Endothelial cell of umbilical vein (primary cell): ENCODE data around the gene YAP1. TPM values are rescaled to one million over a fixed set of nuclear protein-coding genes. Genes with fewer than 3 reads are reported as not detected.

Source experiments
- BruUV-seq: library from RNA; stranded (reverse); fragments of 400-500 nt; replicated peaks from 2 replicates; lab custom pipeline; 2021; lab: Mats Ljungman, UMichigan
- CTCF ChIA-PET: fragments of 300-600, 350-600 bp; sonication (Branson Sonifier 250); formaldehyde crosslinking; loops from one replicate; lab custom pipeline; 2021; ENCODE audit warnings: antibody characterized with exemption, inconsistent platforms; lab: Charles Lee
- POLR2A ChIA-PET: fragments of 300-600, 350-600 bp; sonication (Branson Sonifier 250); formaldehyde crosslinking; loops from one replicate; lab custom pipeline; 2021; ENCODE audit warnings: antibody characterized with exemption, inconsistent platforms; lab: Charles Lee
- DNase-seq: peaks from one replicate; pipeline ENCODE4 v3.0.0-alpha.2; 2011; ENCODE audit warnings: low read depth, low spot score
- FAIRE-seq: peaks from 2 replicates; lab custom pipeline; 2011; peaks lifted over from hg19 to GRCh38; lab: Jason Lieb, UNC
- H2AFZ ChIP-seq: 2 replicates; pipeline ENCODE4 v1.6.0; 2012; ENCODE audit warnings: low read depth, low read length, control low read depth, inconsistent platforms
- H3K27ac ChIP-seq: 2 replicates; pipeline ENCODE4 v1.5.1; 2011; ENCODE audit warnings: low read depth, mild to moderate bottlenecking, control low read depth, low read length, moderate library complexity; ENCODE audit not compliant: insufficient read depth
- H3K27me3 ChIP-seq, 2 experiments: 2 replicates each; pipeline versions ENCODE4 v1.6.0 to v1.6.1; 2011; ENCODE audit warnings: low read length in 2 of 2, mixed read lengths in 1 of 2; ENCODE audit not compliant: control insufficient read depth in 2 of 2, insufficient read depth in 2 of 2
- H3K36me3 ChIP-seq, 2 experiments: 2 replicates in 1 of 2; 3 replicates in 1 of 2; pipeline ENCODE4 v1.5.1; 2011; ENCODE audit warnings: low read length in 2 of 2, mild to moderate bottlenecking in 1 of 2, moderate library complexity in 1 of 2; ENCODE audit not compliant: control insufficient read depth in 2 of 2, insufficient read depth in 2 of 2; ENCODE audit errors: extremely low read depth in 1 of 2
- H3K4me1 ChIP-seq: 3 replicates; pipeline ENCODE4 v1.5.1; 2011; ENCODE audit warnings: mild to moderate bottlenecking, low read length; ENCODE audit not compliant: control insufficient read depth, insufficient read depth; ENCODE audit errors: extremely low read depth
- H3K4me2 ChIP-seq: 2 replicates; pipeline ENCODE4 v1.6.1; 2011; ENCODE audit warnings: low read length, control low read depth, mixed read lengths; ENCODE audit not compliant: insufficient read depth
- H3K4me3 ChIP-seq, 3 experiments: fragments of 200-600 bp in 1 of 3; sonication (generic), shearing (Covaris generic) in 1 of 3; replicated peaks in 1 of 3; 2 replicates each; pipeline ENCODE4 v1.5.1; 2011 to 2016; ENCODE audit warnings: control low read depth in 3 of 3, low read length in 3 of 3, mild to moderate bottlenecking in 2 of 3, inconsistent platforms in 1 of 3, low read depth in 1 of 3, moderate library complexity in 1 of 3; ENCODE audit not compliant: insufficient read depth in 1 of 3
- H3K79me2 ChIP-seq: 2 replicates; pipeline ENCODE4 v1.6.0; 2012; ENCODE audit warnings: low read length, inconsistent platforms; ENCODE audit not compliant: control insufficient read depth, insufficient read depth
- H3K9ac ChIP-seq: replicated peaks from 2 replicates; pipeline ENCODE3; 2011; ENCODE audit warnings: low read length, control low read depth; ENCODE audit not compliant: insufficient read depth; ENCODE audit errors: extremely low read depth
- H3K9me1 ChIP-seq: replicated peaks from 3 replicates; pipeline ENCODE4 v1.6.0; 2011; ENCODE audit warnings: mild to moderate bottlenecking, low read length; ENCODE audit not compliant: control insufficient read depth, insufficient read depth; ENCODE audit errors: extremely low read depth
- H3K9me3 ChIP-seq: replicated peaks from 2 replicates; pipeline ENCODE4 v1.5.1; 2012; ENCODE audit warnings: low read length, inconsistent platforms; ENCODE audit not compliant: control insufficient read depth, insufficient read depth
- H4K20me1 ChIP-seq: replicated peaks from 2 replicates; pipeline ENCODE3; 2011; ENCODE audit warnings: mild to moderate bottlenecking, low read length; ENCODE audit not compliant: control insufficient read depth, insufficient read depth; ENCODE audit errors: extremely low read depth
- EZH2 ChIP-seq: IDR thresholded peaks from 2 replicates; pipeline ENCODE4 v1.6.1; 2012; ENCODE audit warnings: borderline replicate concordance, low read depth, mild to moderate bottlenecking, moderate library complexity, low read length, inconsistent platforms; ENCODE audit not compliant: severe bottlenecking
- FOS ChIP-seq: IDR thresholded peaks from 2 replicates; pipeline ENCODE4 v1.6.1; 2011; ENCODE audit warnings: mild to moderate bottlenecking, low read length, moderate library complexity, borderline replicate concordance; ENCODE audit not compliant: insufficient read depth
- GATA2 ChIP-seq: IDR thresholded peaks from 2 replicates; pipeline ENCODE4 v1.7.0; 2011; ENCODE audit warnings: low read depth, mild to moderate bottlenecking, moderate library complexity, mixed read lengths, low read length; ENCODE audit not compliant: insufficient read length, insufficient read depth
- JUN ChIP-seq: IDR thresholded peaks from 2 replicates; pipeline ENCODE4 v1.6.1; 2011; ENCODE audit warnings: borderline replicate concordance, low read depth; ENCODE audit not compliant: insufficient read length, insufficient read depth
- MYC ChIP-seq: IDR thresholded peaks from one replicate; pipeline ENCODE4 v1.6.1; 2011; ENCODE audit warnings: mild to moderate bottlenecking, low read depth, low read length
- POLR2A ChIP-seq: IDR thresholded peaks from 2 replicates; pipeline ENCODE4 v1.6.1; 2012; ENCODE audit warnings: low read depth, mild to moderate bottlenecking, control low read depth, low read length
- POLR2AphosphoS5 ChIP-seq: IDR thresholded peaks from 2 replicates; pipeline ENCODE4 v1.6.1; 2012; ENCODE audit warnings: low read depth, mild to moderate bottlenecking, control low read depth, low read length, moderate library complexity; ENCODE audit not compliant: insufficient read depth
- dilution Hi-C: fragments of 300-500 bp; cut with MboI; formaldehyde crosslinking; loops from one replicate; pipeline ENCODE4 v1.15.0; 2019; ENCODE audit warnings: low sequenced_read_pairs; ENCODE audit not compliant: extremely low pct_ligation_motif_present
- intact Hi-C: fragments of 100-400 bp; cut with micrococcal nuclease; formaldehyde crosslinking; loops from one replicate; pipeline ENCODE4 v1.10.0; 2022
- polyA plus RNA-seq, 4 experiments: library from polyadenylated mRNA; depleted of rRNA in 3 of 4; stranded (reverse) in 3 of 4; unstranded in 1 of 4; fragments of >200 nt; gene quantifications; 2 replicates each; pipeline versions ENCODE4 v1.2.1 to v1.2.3, GENCODE V29; 2011 to 2012; ENCODE audit warnings: missing spikeins in 1 of 4
- total RNA-seq: library from RNA; stranded (reverse); gene quantifications from 2 replicates; pipeline ENCODE4 v1.2.3, GENCODE V29; 2021
- TF ChIP-seq, protein P1 (sequence below), 2 donors: IDR thresholded peaks; 1 replicate in 1 of 2; 2 replicates in 1 of 2; pipeline ENCODE4 v1.5.1; 2011; ENCODE audit warnings: low read length in 2 of 2, mild to moderate bottlenecking in 2 of 2, moderate library complexity in 2 of 2, control low read depth in 1 of 2, inconsistent platforms in 1 of 2, low read depth in 1 of 2; ENCODE audit not compliant: insufficient read depth in 1 of 2; ENCODE audit errors: extremely low read depth in 1 of 2
- TF ChIP-seq, protein P2 (sequence below): IDR thresholded peaks from 2 replicates; pipeline ENCODE4 v1.6.1; 2011; ENCODE audit not compliant: insufficient read depth, insufficient read length

YAP1 gene
- total and polyA plus RNA-seq, 2 donors (not counting 3 experiments of a cell fraction or from before 2014, with no cell fraction given): 32.6 to 48.9 TPM

DNA sequence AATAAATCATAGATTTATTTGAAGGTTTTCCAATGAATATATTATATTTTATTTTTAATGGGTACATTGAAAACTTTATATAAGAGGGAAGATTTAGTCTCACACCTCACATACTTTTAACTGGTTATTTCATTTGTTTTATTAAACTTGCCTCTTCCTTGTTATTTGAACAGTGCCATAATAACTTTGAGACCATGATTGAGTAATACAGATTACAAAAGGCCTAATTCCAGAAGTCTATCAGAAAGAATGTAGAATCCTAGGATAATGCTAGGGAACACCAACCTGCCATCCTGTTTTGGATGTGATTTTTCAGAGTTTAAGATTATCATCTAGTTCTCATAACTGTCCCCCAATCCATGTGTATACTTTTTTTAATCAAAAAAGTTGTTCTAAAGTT lies 104.4 kb downstream of the YAP1 start:
- ChIA-PET POLR2A (no interaction called here), CTCF (interaction anchor here (1.1 kb wide), 1 partner anchor 9 kb away, joined by 3 read pairs; no protein-coding TSS in a partner anchor)
- H3K27ac ChIP-seq: no peak overlapping the region
- intact Hi-C loops (no loop called here), dilution Hi-C loops (no loop called here)
- no peaks in the 10 kb centered on the region for H3K9me3 ChIP-seq
- no TSS peak for BruUV-seq
- H3K36me3 ChIP-seq: no peaks in the 10 kb centered on the region
- H3K9me1 ChIP-seq: no peaks in the 10 kb centered on the region
- H3K4me1 ChIP-seq: no peaks in the 10 kb centered on the region
- H3K9ac ChIP-seq: no peak overlapping the region
- H3K79me2 ChIP-seq: no peaks in the 10 kb centered on the region
- H2AFZ ChIP-seq: no peak overlapping the region
- no peaks in the 10 kb centered on the region for H4K20me1 ChIP-seq
- TF ChIP-seq MYC (no peak), JUN (no peak), EZH2 (no peak), FOS (no peak)
- no peak overlapping the region for H3K4me3 ChIP-seq
- FAIRE-seq: no peak
- DNase-seq: no peak
- H3K4me2 ChIP-seq: no peak overlapping the region
- H3K27me3 ChIP-seq: no peaks in the 10 kb centered on the region

DNA sequence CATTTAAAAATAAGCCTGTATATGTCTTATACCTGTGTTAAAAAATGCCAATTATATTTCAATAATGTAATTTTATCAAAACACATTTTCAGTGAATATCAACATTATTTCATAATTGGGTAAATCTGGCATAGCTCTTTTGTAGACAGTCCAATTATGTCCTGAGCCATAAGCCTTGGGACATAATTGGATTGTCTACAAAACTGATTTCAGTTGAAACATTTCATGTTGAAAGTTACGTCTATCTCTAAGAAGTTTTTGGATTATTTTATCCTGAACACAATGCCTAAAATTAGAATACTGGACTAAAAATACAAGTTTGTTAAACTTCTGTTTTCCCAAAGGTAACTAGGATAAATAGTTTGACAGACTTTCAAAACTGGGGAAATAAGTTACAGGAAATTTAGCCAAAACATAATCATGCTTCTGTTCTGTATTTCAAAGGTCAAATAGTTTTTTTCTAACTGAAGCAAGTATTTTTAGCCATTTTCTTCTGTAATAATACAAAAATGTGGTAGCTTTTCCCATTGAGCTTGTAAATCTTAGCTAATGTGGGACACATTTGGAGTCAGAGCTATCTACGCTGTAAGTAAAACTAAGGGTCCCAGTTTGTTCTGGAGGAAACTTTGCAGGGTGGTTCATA lies 106.3 kb downstream of the YAP1 start:
- no peak for DNase-seq
- no peak overlapping the region for H3K27ac ChIP-seq
- no peaks in the 10 kb centered on the region for H3K9me3 ChIP-seq
- TF ChIP-seq, protein P1, sequence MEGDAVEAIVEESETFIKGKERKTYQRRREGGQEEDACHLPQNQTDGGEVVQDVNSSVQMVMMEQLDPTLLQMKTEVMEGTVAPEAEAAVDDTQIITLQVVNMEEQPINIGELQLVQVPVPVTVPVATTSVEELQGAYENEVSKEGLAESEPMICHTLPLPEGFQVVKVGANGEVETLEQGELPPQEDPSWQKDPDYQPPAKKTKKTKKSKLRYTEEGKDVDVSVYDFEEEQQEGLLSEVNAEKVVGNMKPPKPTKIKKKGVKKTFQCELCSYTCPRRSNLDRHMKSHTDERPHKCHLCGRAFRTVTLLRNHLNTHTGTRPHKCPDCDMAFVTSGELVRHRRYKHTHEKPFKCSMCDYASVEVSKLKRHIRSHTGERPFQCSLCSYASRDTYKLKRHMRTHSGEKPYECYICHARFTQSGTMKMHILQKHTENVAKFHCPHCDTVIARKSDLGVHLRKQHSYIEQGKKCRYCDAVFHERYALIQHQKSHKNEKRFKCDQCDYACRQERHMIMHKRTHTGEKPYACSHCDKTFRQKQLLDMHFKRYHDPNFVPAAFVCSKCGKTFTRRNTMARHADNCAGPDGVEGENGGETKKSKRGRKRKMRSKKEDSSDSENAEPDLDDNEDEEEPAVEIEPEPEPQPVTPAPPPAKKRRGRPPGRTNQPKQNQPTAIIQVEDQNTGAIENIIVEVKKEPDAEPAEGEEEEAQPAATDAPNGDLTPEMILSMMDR (IDR thresholded peaks at IDR 0.05; ENCODE audit: extremely low read depth in 1 of 2, insufficient read depth in 1 of 2, low read depth in 1 of 2, low read length in 2 of 2): no peak
- TF ChIP-seq GATA2: no peak
- no peak for TF ChIP-seq EZH2
- TF ChIP-seq FOS: no peak
- no peak for TF ChIP-seq POLR2A
- TF ChIP-seq MYC: no peak
- TF ChIP-seq, protein P2, sequence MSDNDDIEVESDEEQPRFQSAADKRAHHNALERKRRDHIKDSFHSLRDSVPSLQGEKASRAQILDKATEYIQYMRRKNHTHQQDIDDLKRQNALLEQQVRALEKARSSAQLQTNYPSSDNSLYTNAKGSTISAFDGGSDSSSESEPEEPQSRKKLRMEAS: no peak
- no peak for TF ChIP-seq JUN
- TF ChIP-seq POLR2AphosphoS5: no peak
- H3K4me3 ChIP-seq: no peak overlapping the region
- no peaks in the 10 kb centered on the region for H3K27me3 ChIP-seq
- no peak overlapping the region for H2AFZ ChIP-seq
- H4K20me1 ChIP-seq: no peaks in the 10 kb centered on the region
- ChIA-PET CTCF (no interaction called here), POLR2A (no interaction called here)
- FAIRE-seq: no peak
- H3K4me2 ChIP-seq: no peak overlapping the region
- H3K9ac ChIP-seq: no peak overlapping the region
- intact Hi-C loops: no loop called here
- no TSS peak for BruUV-seq
- H3K79me2 ChIP-seq: no peaks in the 10 kb centered on the region
- no peaks in the 10 kb centered on the region for H3K9me1 ChIP-seq
- dilution Hi-C loops: no loop called here
- H3K4me1 ChIP-seq: no peaks in the 10 kb centered on the region
- H3K36me3 ChIP-seq: no peaks in the 10 kb centered on the region
